Activated effector memory CD4-positive, alpha-beta T cell treated with Interleukin-2 at 50 U/mL for 16 hours (primary cell): Measurements from ENCODE around the gene ITPKB.
"Not testable (repeated sequence)": the region's sequence is repeated elsewhere in the genome, so short reads cannot be mapped to it uniquely, and the experiment has no call there.

Experiments
- DNase-seq: peaks from one replicate; pipeline ENCODE4 v3.0.0-alpha.2; 2020

Gene ITPKB

GRCh38 chr1:226730071-226730470 lies 9.0 kb downstream of the ITPKB start:
- DNase-seq, result no peak

GRCh38 chr1:226728448-226728847 lies 10.6 kb downstream of the ITPKB start:
- DNase-seq, result no peak

- no peak for DNase-seq
These were observed 13.2 kb downstream of the ITPKB start for GRCh38 chr1:226725897-226726267.

- DNase-seq, result no peak
These were observed 15.2 kb downstream of the ITPKB start for GRCh38 chr1:226723657-226724532.

- DNase-seq, result no peak
These were observed 16.0 kb downstream of the ITPKB start for GRCh38 chr1:226722901-226723656.

GRCh38 chr1:226722240-226722900 lies 16.7 kb downstream of the ITPKB start:
- no peak for DNase-seq

GRCh38 chr1:226720574-226720973 lies 18.5 kb downstream of the ITPKB start:
- not testable (repeated sequence) for DNase-seq

GRCh38 chr1:226719596-226720387 lies 19.3 kb downstream of the ITPKB start:
- DNase-seq, result no peak

- DNase-seq, result no peak
These were observed 21.7 kb downstream of the ITPKB start for GRCh38 chr1:226717256-226717909.

GRCh38 chr1:226716577-226716976 lies 22.5 kb downstream of the ITPKB start:
- DNase-seq, result no peak

GRCh38 chr1:226714148-226714547 lies 24.9 kb downstream of the ITPKB start:
- DNase-seq, result no peak

GRCh38 chr1:226712742-226713419 lies 26.2 kb downstream of the ITPKB start:
- no peak for DNase-seq

- peak; percentile 41 for DNase-seq
These were observed 26.9 kb downstream of the ITPKB start for GRCh38 chr1:226711976-226712741.

- DNase-seq, result no peak
These were observed 28.6 kb downstream of the ITPKB start for GRCh38 chr1:226710501-226710900.

GRCh38 chr1:226709953-226710352 lies 29.1 kb downstream of the ITPKB start:
- DNase-seq, result no peak

GRCh38 chr1:226708967-226709396 lies 30.1 kb downstream of the ITPKB start:
- no peak for DNase-seq

GRCh38 chr1:226708342-226708780 lies 30.7 kb downstream of the ITPKB start:
- no peak for DNase-seq

- no peak for DNase-seq
These were observed 32.4 kb downstream of the ITPKB start for GRCh38 chr1:226706684-226707083.

- DNase-seq, result no peak
These were observed 34.7 kb downstream of the ITPKB start for GRCh38 chr1:226704169-226704937.
